ENCODE data around the gene BSN. TPM values are rescaled to one million over a fixed set of nuclear protein-coding genes. Genes with fewer than 3 reads are reported as not detected.
"Not testable (repeated sequence)": the region's sequence is repeated elsewhere in the genome, so short reads cannot be mapped to it uniquely, and the experiment has no call there.

Gene BSN
- total RNA-seq, 1 experiment from 2014 or later, result 0.17 TPM

- DNase-seq (ENCODE audit: low read depth), result not testable (repeated sequence)
These were observed 135.8 kb downstream of the BSN start for GRCh38 chr3:49689908-49690624.

GRCh38 chr3:49690856-49691255 lies 136.6 kb downstream of the BSN start:
- not testable (repeated sequence) for DNase-seq (ENCODE audit: low read depth)

GRCh38 chr3:49691481-49691880 lies 137.2 kb downstream of the BSN start:
- not testable (repeated sequence) for DNase-seq (ENCODE audit: low read depth)

- DNase-seq (ENCODE audit: low read depth), result peak; percentile 37
These were observed 140.3 kb downstream of the BSN start for GRCh38 chr3:49694409-49695070.

GRCh38 chr3:49695350-49696015 lies 141.2 kb downstream of the BSN start:
- not testable (repeated sequence) for DNase-seq (ENCODE audit: low read depth)

- DNase-seq (ENCODE audit: low read depth), result no peak
These were observed 145.2 kb downstream of the BSN start for GRCh38 chr3:49699281-49699979.

- DNase-seq (ENCODE audit: low read depth), result no peak
These were observed 145.7 kb downstream of the BSN start for GRCh38 chr3:49700014-49700413.

- no peak for DNase-seq (ENCODE audit: low read depth)
These were observed 146.3 kb downstream of the BSN start for GRCh38 chr3:49700453-49701128.

- DNase-seq (ENCODE audit: low read depth), result no peak
These were observed 147.3 kb downstream of the BSN start for GRCh38 chr3:49701388-49702077.

GRCh38 chr3:49702672-49703071 lies 148.4 kb downstream of the BSN start:
- DNase-seq (ENCODE audit: low read depth), result no peak

- peak; percentile 47 for DNase-seq (ENCODE audit: low read depth)
These were observed 149.2 kb downstream of the BSN start for GRCh38 chr3:49703443-49703927.

- no peak for DNase-seq (ENCODE audit: low read depth)
These were observed 149.7 kb downstream of the BSN start for GRCh38 chr3:49703956-49704355.

GRCh38 chr3:49704629-49705028 lies 150.4 kb downstream of the BSN start:
- DNase-seq (ENCODE audit: low read depth), result no peak

GRCh38 chr3:49705390-49705960 lies 151.2 kb downstream of the BSN start:
- DNase-seq (ENCODE audit: low read depth), result no peak

- DNase-seq (ENCODE audit: low read depth), result no peak
These were observed 152.3 kb downstream of the BSN start for GRCh38 chr3:49706456-49707112.

- peak; percentile 30 for DNase-seq (ENCODE audit: low read depth)
These were observed 152.8 kb downstream of the BSN start for GRCh38 chr3:49707113-49707480.

- DNase-seq (ENCODE audit: low read depth), result no peak
These were observed 155.6 kb downstream of the BSN start for GRCh38 chr3:49709852-49710251.

GRCh38 chr3:49711489-49711888 lies 157.2 kb downstream of the BSN start:
- no peak for DNase-seq (ENCODE audit: low read depth)

- no peak for DNase-seq (ENCODE audit: low read depth)
These were observed 157.9 kb downstream of the BSN start for GRCh38 chr3:49712166-49712565.
